GM06990 (cell line): ENCODE results near the gene AURKA.

Experiments used
- DNase-seq: peaks from one replicate; pipeline ENCODE4 v3.0.0-alpha.2; 2011; ENCODE audit not compliant: insufficient read length; ENCODE audit errors: extremely low read depth
- H3K27me3 ChIP-seq: replicated peaks from 2 replicates; pipeline ENCODE4 v1.6.0; 2011; ENCODE audit warnings: low read length; ENCODE audit not compliant: control insufficient read depth, insufficient read depth
- H3K36me3 ChIP-seq: 2 replicates; pipeline ENCODE4 v1.5.1; 2011; ENCODE audit warnings: low read length; ENCODE audit not compliant: control insufficient read depth, insufficient read depth
- H3K4me3 ChIP-seq: replicated peaks from 2 replicates; pipeline ENCODE4 v1.5.1; 2011; ENCODE audit warnings: low read depth, mild to moderate bottlenecking, control low read depth, low read length
- CTCF ChIP-seq: IDR thresholded peaks from 2 replicates; pipeline ENCODE4 v1.5.1; 2011; ENCODE audit warnings: low read length, control low read depth, mild to moderate bottlenecking, inconsistent platforms; ENCODE audit not compliant: insufficient read depth, poor library complexity, severe bottlenecking

Gene AURKA

DNA sequence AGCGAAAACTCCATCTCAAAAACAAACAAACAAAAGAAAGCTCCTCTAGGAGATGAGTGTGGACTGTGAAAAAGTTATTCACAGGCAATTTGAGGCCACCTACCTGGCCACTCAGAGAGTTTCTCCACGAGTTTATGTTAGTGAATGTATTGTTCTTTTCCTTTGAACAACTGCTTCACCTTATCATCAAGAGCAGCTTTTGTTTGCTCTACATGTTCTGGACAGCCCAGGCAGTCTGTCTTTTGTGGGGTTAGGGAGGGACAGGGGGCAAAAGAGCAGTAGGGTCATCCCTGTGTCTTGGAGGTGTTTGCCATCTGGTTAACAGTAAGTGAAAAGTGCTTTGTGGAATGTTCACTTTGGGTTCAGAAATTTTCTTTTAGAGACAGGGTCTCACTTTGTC lies 28.0 kb upstream of the AURKA start:
- no peak for DNase-seq
- Histone ChIP-seq H3K36me3 (no peaks in the 10 kb centered on the region), H3K27me3 (no peaks in the 10 kb centered on the region), H3K4me3 (no peak overlapping the region)
- no peak for TF ChIP-seq CTCF

GRCh38 chr20:56418385-56418861 lies 26.4 kb upstream of the AURKA start:
- no peak overlapping the region for H3K4me3 ChIP-seq
- no peaks in the 10 kb centered on the region for H3K27me3 ChIP-seq
- H3K36me3 ChIP-seq = no peaks in the 10 kb centered on the region
- DNase-seq = no peak
- no peak for TF ChIP-seq CTCF

- no peak overlapping the region for H3K4me3 ChIP-seq
- no peak for DNase-seq
- H3K36me3 ChIP-seq = no peaks in the 10 kb centered on the region
- TF ChIP-seq CTCF = no peak
- H3K27me3 ChIP-seq = no peaks in the 10 kb centered on the region
Observed at GRCh38 chr20:56417911-56418310, 25.9 kb upstream of the AURKA start.

DNA sequence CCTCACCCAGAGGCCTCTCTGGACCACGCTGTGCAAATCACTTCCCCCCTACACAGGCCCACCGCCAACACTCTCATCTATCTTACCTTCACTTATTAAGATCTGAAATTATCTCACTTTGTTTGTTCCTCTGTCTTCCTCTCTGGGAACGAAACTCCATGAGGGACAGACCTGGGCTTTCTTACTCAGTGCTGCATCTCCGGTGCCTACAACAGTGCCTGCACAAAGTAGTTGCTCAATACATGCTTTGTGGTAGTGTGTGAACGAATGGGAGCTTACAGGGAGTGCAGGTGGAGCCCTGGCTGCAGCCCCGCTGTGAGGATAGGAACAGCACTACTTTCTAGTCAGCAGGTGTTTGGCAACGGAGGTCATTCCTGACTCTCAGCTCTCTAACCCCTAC lies 25.4 kb upstream of the AURKA start:
- no peak for TF ChIP-seq CTCF
- no peak for DNase-seq
- no peaks in the 10 kb centered on the region for H3K27me3 ChIP-seq
- no peaks in the 10 kb centered on the region for H3K36me3 ChIP-seq
- no peak overlapping the region for H3K4me3 ChIP-seq

DNA sequence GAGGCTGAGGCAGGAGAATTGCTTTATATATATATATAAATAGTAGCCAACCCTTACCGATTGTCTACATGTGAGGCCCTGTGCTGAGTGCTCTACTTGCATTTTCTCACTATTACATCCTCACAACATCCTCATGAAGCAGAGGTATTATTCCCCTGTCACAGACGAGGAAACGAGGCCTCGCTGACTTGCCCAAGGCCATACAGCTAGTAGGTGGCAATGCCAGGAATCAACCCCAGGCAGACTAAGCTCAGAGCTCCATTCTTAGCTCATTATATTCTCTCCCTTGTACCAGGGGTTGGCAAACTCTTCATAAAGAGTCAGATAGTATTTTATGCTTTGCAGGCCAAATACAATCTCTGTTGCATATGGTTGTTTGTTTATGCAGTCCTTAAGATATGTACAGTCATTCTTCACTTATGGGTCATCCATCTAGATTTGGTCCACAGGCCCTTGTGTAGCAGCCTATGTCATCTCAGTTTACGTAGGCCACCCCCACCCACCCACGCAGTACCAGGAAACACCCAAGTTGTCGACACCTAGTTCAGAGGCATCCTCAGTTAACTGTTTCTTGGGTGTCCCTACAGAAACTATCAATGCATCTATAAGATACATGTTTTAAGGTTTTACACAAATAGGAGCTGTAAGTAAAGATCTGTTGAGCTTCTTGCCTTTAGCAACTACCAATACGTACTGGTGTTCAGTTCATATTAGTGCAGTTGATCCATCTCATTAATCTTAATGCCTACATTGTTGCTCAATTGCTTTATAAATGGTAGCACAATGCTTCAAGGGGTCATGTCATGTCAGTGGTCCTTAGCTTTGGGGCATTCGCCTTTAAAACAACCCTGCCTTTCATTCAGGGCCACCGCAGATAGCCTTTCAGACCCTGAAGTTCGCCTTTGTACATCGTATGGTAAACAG lies 23.1 kb upstream of the AURKA start:
- no peak for TF ChIP-seq CTCF
- H3K27me3 ChIP-seq = no peaks in the 10 kb centered on the region
- DNase-seq = no peak
- H3K4me3 ChIP-seq = no peak overlapping the region
- no peaks in the 10 kb centered on the region for H3K36me3 ChIP-seq
